NOMO-1 treated with dmso at 0.1 percent for 144 hours (cell line): ENCODE results near the gene SMTNL1.

ENCODE experiments used
- DNase-seq: peaks from one replicate; lab custom pipeline; 2025; ENCODE audit not compliant: unreplicated experiment; lab: John Stamatoyannopoulos, UW

Gene SMTNL1

DNA sequence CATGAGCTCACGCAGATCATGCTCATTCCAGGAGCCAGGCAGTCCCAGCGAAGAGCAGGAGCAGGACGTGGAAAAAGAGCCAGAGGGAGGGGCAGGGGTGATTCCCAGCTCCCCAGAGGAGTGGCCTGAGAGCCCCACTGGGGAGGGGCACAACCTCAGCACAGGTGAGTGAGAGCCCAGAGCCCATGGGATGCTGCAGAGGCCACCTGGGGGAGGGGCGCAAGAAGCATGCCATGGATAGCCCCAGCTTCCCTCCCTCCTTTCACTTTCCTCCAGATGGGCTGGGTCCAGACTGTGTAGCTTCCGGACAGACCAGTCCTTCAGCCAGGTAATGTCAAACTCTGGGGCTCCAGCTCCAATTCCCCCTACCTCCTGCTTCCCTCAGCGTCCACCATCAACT lies 6.2 kb downstream of the SMTNL1 start:
- DNase-seq = no peak

- no peak for DNase-seq
Measured at GRCh38 chr11:57544566-57544965, 7.2 kb downstream of the SMTNL1 start.

DNA sequence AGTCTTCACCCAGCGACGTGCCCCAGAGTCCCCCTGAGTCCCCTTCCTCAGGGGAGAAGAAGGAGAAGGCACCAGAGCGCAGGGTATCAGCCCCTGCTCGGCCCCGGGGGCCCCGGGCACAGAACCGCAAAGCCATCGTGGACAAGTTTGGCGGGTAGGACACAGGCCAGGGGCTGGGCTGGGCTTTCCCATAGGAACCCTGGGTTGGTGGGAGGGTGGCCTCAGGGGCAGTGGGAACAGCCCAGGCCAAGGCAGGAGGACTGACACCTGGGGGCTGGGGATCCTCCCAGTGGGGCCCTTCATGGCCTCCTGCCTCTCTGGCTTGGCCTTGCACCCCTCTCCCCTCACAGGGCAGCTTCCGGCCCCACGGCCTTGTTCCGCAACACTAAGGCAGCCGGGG lies 8.5 kb downstream of the SMTNL1 start:
- DNase-seq = no peak

- DNase-seq = no peak
Measured at GRCh38 chr11:57546451-57546850, 9.1 kb downstream of the SMTNL1 start.

GRCh38 chr11:57546869-57547475 lies 9.6 kb downstream of the SMTNL1 start:
- DNase-seq = no peak

- peak; percentile 16 for DNase-seq
Measured at GRCh38 chr11:57547854-57548377, 10.5 kb downstream of the SMTNL1 start.

GRCh38 chr11:57549983-57550382 lies 12.6 kb downstream of the SMTNL1 start:
- no peak for DNase-seq

- no peak for DNase-seq
Measured at GRCh38 chr11:57551941-57552340, 14.5 kb downstream of the SMTNL1 start.

DNA sequence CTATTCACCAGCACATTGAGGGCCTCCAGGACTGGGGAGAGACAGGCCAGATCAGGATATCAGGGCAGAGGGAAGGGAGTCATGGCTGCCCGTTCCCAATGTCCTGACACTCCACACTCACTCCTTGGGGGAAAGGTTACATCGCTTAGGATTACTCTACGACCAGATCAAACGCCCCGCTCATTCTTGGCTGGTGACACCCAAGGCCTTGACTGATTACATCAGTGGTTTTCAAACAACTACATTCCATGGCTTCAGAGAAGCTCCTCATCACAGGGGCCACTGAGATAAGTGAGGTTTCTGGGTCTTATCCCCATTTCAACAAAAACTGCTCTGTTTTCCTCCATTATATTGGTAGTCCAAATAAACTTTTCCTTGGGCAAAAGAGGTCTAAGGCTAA lies 15.1 kb downstream of the SMTNL1 start:
- DNase-seq = no peak

- DNase-seq = no peak
Measured at GRCh38 chr11:57555393-57555792, 18.0 kb downstream of the SMTNL1 start.

DNA sequence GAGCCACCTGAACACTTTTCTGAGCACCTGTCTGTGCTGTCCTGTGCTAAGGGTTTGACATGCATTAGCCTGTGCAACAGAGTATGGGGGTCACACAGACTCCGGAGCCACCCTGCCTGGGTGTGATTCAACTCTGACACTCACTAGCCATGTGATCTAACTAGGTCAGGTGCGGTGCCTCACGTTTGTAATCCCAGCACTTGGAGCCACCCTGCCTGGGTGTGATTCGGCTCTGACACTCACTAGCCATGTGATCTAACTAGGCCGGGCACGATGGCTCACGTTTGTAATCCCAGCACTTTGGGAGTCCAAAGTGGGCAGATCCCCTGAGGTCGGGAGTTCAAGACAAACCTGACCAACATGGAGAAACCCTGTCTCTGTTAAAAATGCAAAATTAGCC lies 18.6 kb downstream of the SMTNL1 start:
- DNase-seq = no peak

- no peak for DNase-seq
Measured at GRCh38 chr11:57560146-57560545, 22.8 kb downstream of the SMTNL1 start.

- DNase-seq = no peak
Measured at GRCh38 chr11:57562596-57562995, 25.2 kb downstream of the SMTNL1 start.

- DNase-seq = peak; percentile 23
Measured at GRCh38 chr11:57566005-57566904, 28.9 kb downstream of the SMTNL1 start.

- peak; percentile 13 for DNase-seq
Measured at GRCh38 chr11:57566905-57567514, 29.6 kb downstream of the SMTNL1 start.

GRCh38 chr11:57567515-57568329 lies 30.3 kb downstream of the SMTNL1 start, which contains the start of gene UBE2L6:
TSS of gene UBE2L6 (minus strand) at chr11:57567672. CDS start at chr11:57567611, 61 bp downstream.
- DNase-seq = peak; percentile 64

GRCh38 chr11:57568330-57568766 lies 31.0 kb downstream of the SMTNL1 start:
- DNase-seq = no peak

GRCh38 chr11:57571606-57572005 lies 34.2 kb downstream of the SMTNL1 start:
- DNase-seq = peak; percentile 4

- DNase-seq = no peak
Measured at GRCh38 chr11:57574061-57574460, 36.7 kb downstream of the SMTNL1 start.

GRCh38 chr11:57584341-57584740 lies 46.9 kb downstream of the SMTNL1 start:
- no peak for DNase-seq

DNA sequence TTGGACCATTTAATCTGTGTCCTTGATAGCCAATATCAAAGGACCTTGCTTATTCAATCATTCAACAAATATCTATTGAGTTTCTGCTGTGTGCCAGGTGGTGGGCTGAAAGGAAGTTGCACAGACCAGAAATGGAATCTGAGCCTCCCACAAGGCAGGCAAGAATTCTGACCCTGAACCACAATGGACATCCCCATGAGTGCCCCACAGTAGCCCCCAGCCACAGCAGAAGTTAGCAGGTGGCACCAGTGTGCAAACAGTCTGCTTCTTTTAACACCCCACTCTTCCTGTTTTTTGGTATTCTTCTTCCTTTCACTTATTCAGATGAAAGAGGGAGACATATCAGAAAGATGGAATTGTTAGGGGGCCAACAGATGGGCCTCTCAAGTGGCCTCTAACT lies 47.9 kb downstream of the SMTNL1 start:
- DNase-seq = no peak
